CD14-positive monocyte (primary cell): ENCODE data around the gene GPS1. TPM values are rescaled to one million over a fixed set of nuclear protein-coding genes. Genes with fewer than 3 reads are reported as not detected.

Experiments used
- DNase-seq, 3 donors: peaks; one replicate each; pipeline ENCODE4 v3.0.0-alpha.2; 2011 to 2022
- H2AFZ ChIP-seq: 2 replicates; pipeline ENCODE4 v1.6.0; 2012; ENCODE audit warnings: mild to moderate bottlenecking, low read depth, low read length, inconsistent platforms; ENCODE audit not compliant: insufficient read depth, poor library complexity, severe bottlenecking
- H3K27ac ChIP-seq, 2 donors: 1 replicate in 1 of 2; 2 replicates in 1 of 2; pipeline ENCODE4 v1.5.1; 2012 to 2013; ENCODE audit warnings: low read length in 2 of 2, control low read depth in 1 of 2, inconsistent platforms in 1 of 2, low read depth in 1 of 2, mild to moderate bottlenecking in 1 of 2
- H3K27me3 ChIP-seq, 2 donors: one replicate each; pipeline versions ENCODE4 v1.6.0 to v1.6.1; 2011 to 2013; ENCODE audit warnings: low read length in 2 of 2; ENCODE audit not compliant: control insufficient read depth in 2 of 2, insufficient read depth in 2 of 2
- H3K36me3 ChIP-seq, 2 donors: replicated peaks in 1 of 2; 1 replicate in 1 of 2; 2 replicates in 1 of 2; pipeline versions ENCODE4 v1.5.1 to v1.6.1; 2012 to 2013; ENCODE audit warnings: low read length in 2 of 2, control low read depth in 1 of 2, inconsistent platforms in 1 of 2, mild to moderate bottlenecking in 1 of 2; ENCODE audit not compliant: insufficient read depth in 2 of 2, control insufficient read depth in 1 of 2
- H3K4me1 ChIP-seq, 2 donors: 1 replicate in 1 of 2; 2 replicates in 1 of 2; pipeline versions ENCODE4 v1.5.1 to v1.6.1; 2012 to 2013; ENCODE audit warnings: low read length in 2 of 2, control low read depth in 1 of 2, inconsistent platforms in 1 of 2, mild to moderate bottlenecking in 1 of 2, moderate library complexity in 1 of 2; ENCODE audit not compliant: insufficient read depth in 2 of 2, control insufficient read depth in 1 of 2
- H3K4me2 ChIP-seq: replicated peaks from 2 replicates; pipeline ENCODE3; 2012; ENCODE audit warnings: low read length, moderate library complexity, mild to moderate bottlenecking; ENCODE audit not compliant: poor library complexity, severe bottlenecking; ENCODE audit errors: extremely low read depth
- H3K4me3 ChIP-seq, 3 experiments: fragments of 200-600 bp in 1 of 3; sonication (generic) in 1 of 3; replicated peaks in 1 of 3; 1 replicate in 2 of 3; 2 replicates in 1 of 3; pipeline ENCODE4 v1.5.1; 2011 to 2013; ENCODE audit warnings: low read length in 3 of 3, mild to moderate bottlenecking in 3 of 3, control low read depth in 2 of 3, low read depth in 2 of 3, inconsistent platforms in 1 of 3, moderate library complexity in 1 of 3
- H3K79me2 ChIP-seq: 2 replicates; pipeline ENCODE4 v1.6.0; 2012; ENCODE audit warnings: mild to moderate bottlenecking, control low read depth, inconsistent platforms, low read length, moderate library complexity; ENCODE audit not compliant: insufficient read depth
- H3K9ac ChIP-seq: 2 replicates; pipeline ENCODE4 v1.6.0; 2017; ENCODE audit warnings: low read length, mild to moderate bottlenecking; ENCODE audit not compliant: insufficient read depth, poor library complexity, severe bottlenecking
- H3K9me3 ChIP-seq, 2 donors: replicated peaks in 1 of 2; 1 replicate in 1 of 2; 2 replicates in 1 of 2; pipeline versions ENCODE4 v1.5.1 to v1.6.1; 2012 to 2013; ENCODE audit warnings: low read length in 2 of 2, control low read depth in 1 of 2; ENCODE audit not compliant: control insufficient read depth in 1 of 2, insufficient read depth in 1 of 2
- H4K20me1 ChIP-seq: 2 replicates; pipeline ENCODE4 v1.6.0; 2012; ENCODE audit warnings: mild to moderate bottlenecking, low read length, control low read depth, moderate library complexity; ENCODE audit not compliant: insufficient read depth
- H3K27ac Mint-ChIP-seq, 7 donors: one replicate each; pipeline ENCODE4 v1.8.0; 2020; ENCODE audit warnings: mild to moderate bottlenecking in 7 of 7, mixed read lengths in 7 of 7, moderate library complexity in 6 of 7, inconsistent platforms in 2 of 7
- H3K27me3 Mint-ChIP-seq, 3 donors: one replicate each; pipeline ENCODE4 v1.8.0; 2021 to 2022; ENCODE audit warnings: low read depth in 3 of 3, mild to moderate bottlenecking in 3 of 3, mixed read lengths in 3 of 3, moderate library complexity in 3 of 3, inconsistent platforms in 1 of 3
- H3K36me3 Mint-ChIP-seq, 2 donors: one replicate each; pipeline ENCODE4 v1.8.0; 2020; ENCODE audit warnings: mixed read lengths in 2 of 2, inconsistent platforms in 1 of 2, mild to moderate bottlenecking in 1 of 2
- H3K4me1 Mint-ChIP-seq: one replicate; pipeline ENCODE4 v1.8.0; 2020; ENCODE audit warnings: mild to moderate bottlenecking, mixed read lengths
- H3K4me3 Mint-ChIP-seq, 2 donors: one replicate each; pipeline ENCODE4 v1.8.0; 2020; ENCODE audit warnings: mild to moderate bottlenecking in 2 of 2, mixed read lengths in 2 of 2, moderate library complexity in 1 of 2
- H3K9me3 Mint-ChIP-seq, 7 donors: one replicate each; pipeline ENCODE4 v1.8.0; 2020 to 2022; ENCODE audit warnings: mixed read lengths in 7 of 7, mild to moderate bottlenecking in 6 of 7, moderate library complexity in 6 of 7, inconsistent platforms in 2 of 7
- CTCF ChIP-seq: fragments of 200-600 bp; IDR thresholded peaks from one replicate; pipeline ENCODE4 v1.8.0; 2022; ENCODE audit warnings: antibody characterized with exemption, mild to moderate bottlenecking
- whole genome bisulfite sequencing: methylation state at CpG from one replicate; pipeline ENCODE4 v1.1.5; 2013; ENCODE audit warnings: missing lambda C conversion rate; ENCODE audit not compliant: insufficient coverage; 5-methylcytosine and 5-hydroxymethylcytosine counted together
- intact Hi-C, 2 donors: fragments of 100-400 bp; cut with micrococcal nuclease; formaldehyde crosslinking; loops; one replicate each; pipeline versions ENCODE4 v1.15.0 to v1.15.1; 2023
- polyA plus RNA-seq, 3 donors: library from polyadenylated mRNA; depleted of rRNA in 1 of 3; unstranded in 2 of 3; stranded (reverse) in 1 of 3; fragments of 300-500 nt in 2 of 3; fragments of >200 nt in 1 of 3; fragmentation: Illumina TruSeq in 2 of 3; gene quantifications; 1 replicate in 2 of 3; 2 replicates in 1 of 3; pipeline ENCODE4 v1.2.3, GENCODE V29; 2012 to 2021

The GPS1 gene
- polyA plus RNA-seq, 3 donors: 101 to 130 (median 110) TPM

- intact Hi-C loops: loop anchor here in 1 of 2 donors (2.0 to 10.0 kb wide), 3 partner anchors 45 to 302 kb away; partner anchors contain the start of gene ASPSCR1
- Mint-ChIP-seq H3K4me1 (peaks cover 31% of the 10 kb centered on the region), H3K36me3 (peaks cover 13 to 30% of the 10 kb centered on the region in 2 donors), H3K27ac (peak within 1 kb of the TSS in 4 of 7 donors; percentile 22 to 75 (median 68)), H3K27me3 (peaks cover 0 to 1% (median 0%) of the 10 kb centered on the region in 3 donors), H3K9me3 (no peaks in the 10 kb centered on the region), H3K4me3 (peak within 1 kb of the TSS; percentile 80 to 88)
- no peak for DNase-seq
- Histone ChIP-seq H3K4me3 (peak within 1 kb of the TSS; percentile 62 to 96 (median 82)), H3K9me3 (no peaks in the 10 kb centered on the region), H3K9ac (peak within 1 kb of the TSS; percentile 76), H3K27ac (peak within 1 kb of the TSS in 1 of 2 donors; percentile 70), H3K36me3 (peaks cover 3 to 17% of the 10 kb centered on the region in 2 donors), H4K20me1 (peaks cover 32% of the 10 kb centered on the region), H3K79me2 (peaks cover 34% of the 10 kb centered on the region), H3K27me3 (no peaks in the 10 kb centered on the region), H2AFZ (peak within 1 kb of the TSS; percentile 96), H3K4me1 (peaks cover 26 to 37% of the 10 kb centered on the region in 2 donors), H3K4me2 (peak within 1 kb of the TSS; percentile 99)
- WGBS: 0% methylated on average over 62 of the region's 64 CpGs
- TF ChIP-seq CTCF: no peak
Observed at GRCh38 chr17:82022310-82022980, 29.3 kb upstream of the GPS1 start, which contains the start of gene CENPX. Gene CENPX, minus strand, starts transcription at chr17:82022878. Its CDS starts 17 bp downstream, at chr17:82022861.

- no peaks in the 10 kb centered on the region for H3K9me3 ChIP-seq
- H3K27me3 ChIP-seq: no peaks in the 10 kb centered on the region
- peaks cover 0 to 16% of the 10 kb centered on the region in 2 donors for H3K36me3 ChIP-seq
- H3K9ac ChIP-seq: peak within 1 kb of the TSS; percentile 76
- WGBS: 0% methylated on average over 42 of the region's 42 CpGs
- peak within 1 kb of the TSS; percentile 62 to 96 (median 82) for H3K4me3 ChIP-seq
- DNase-seq: peak; percentile 99
- H3K4me1 Mint-ChIP-seq: peaks cover 31% of the 10 kb centered on the region
- H4K20me1 ChIP-seq: peaks cover 32% of the 10 kb centered on the region
- H2AFZ ChIP-seq: peak within 1 kb of the TSS; percentile 96
- H3K4me3 Mint-ChIP-seq: peak within 1 kb of the TSS; percentile 80 to 88
- peaks cover 16 to 33% of the 10 kb centered on the region in 2 donors for H3K36me3 Mint-ChIP-seq
- H3K27ac ChIP-seq: peak within 1 kb of the TSS in 1 of 2 donors; percentile 70
- H3K4me1 ChIP-seq: peaks cover 26 to 37% of the 10 kb centered on the region in 2 donors
- H3K9me3 Mint-ChIP-seq: no peaks in the 10 kb centered on the region
- peaks cover 34% of the 10 kb centered on the region for H3K79me2 ChIP-seq
- H3K27ac Mint-ChIP-seq: peak within 1 kb of the TSS in 4 of 7 donors; percentile 22 to 75 (median 68)
- peak within 1 kb of the TSS; percentile 99 for H3K4me2 ChIP-seq
- peaks cover 0 to 1% (median 1%) of the 10 kb centered on the region in 3 donors for H3K27me3 Mint-ChIP-seq
- intact Hi-C loops: loop anchor here (1.0 to 10.0 kb wide), 4 partner anchors 46 to 302 kb away; partner anchors contain the start of gene ASPSCR1 (in 2 of the 2)
- TF ChIP-seq CTCF: no peak
Observed at GRCh38 chr17:82022981-82023446, 28.7 kb upstream of the GPS1 start, which contains the start of gene LRRC45. Gene LRRC45, plus strand, starts transcription at chr17:82023305. Its CDS starts 339 bp downstream, at chr17:82023644.
